Stimulated activated CD4-positive, alpha-beta T cell treated with anti-CD3 and anti-CD28 coated beads, Interleukin-4, amount 100 ng/mL, for 24 hours (primary cell): ENCODE results near the gene TUBG2.
A peak's percentile ranks its signal among the peaks of the same experiment; 100 is the strongest.

Source experiments
- DNase-seq: peaks from one replicate; pipeline ENCODE4 v3.0.0-alpha.2; 2020

Gene TUBG2

GRCh38 chr17:42677921-42678781, 19.1 kb downstream of the TUBG2 start:
- peak; percentile 78 for DNase-seq

- peak; percentile 39 for DNase-seq
These were observed 19.9 kb downstream of the TUBG2 start for GRCh38 chr17:42678951-42679491.

- peak; percentile 66 for DNase-seq
These were observed 20.6 kb downstream of the TUBG2 start for GRCh38 chr17:42679492-42680330.

GRCh38 chr17:42680331-42680808, 21.3 kb downstream of the TUBG2 start:
- DNase-seq: no peak

GRCh38 chr17:42681976-42682721, 23.1 kb downstream of the TUBG2 start, which contains the start of gene CNTNAP1:
Gene CNTNAP1 (plus strand): TSS chr17:42682531. CDS start chr17:42682830, 299 bp downstream.
- DNase-seq: no peak

GRCh38 chr17:42682722-42683403, 23.8 kb downstream of the TUBG2 start:
- DNase-seq: no peak

GRCh38 chr17:42683407-42684034, 24.4 kb downstream of the TUBG2 start:
- no peak for DNase-seq

GRCh38 chr17:42684929-42685556, 26.0 kb downstream of the TUBG2 start:
- no peak for DNase-seq

- no peak for DNase-seq
These were observed 26.7 kb downstream of the TUBG2 start for GRCh38 chr17:42685831-42686230.

- DNase-seq: no peak
These were observed 27.5 kb downstream of the TUBG2 start for GRCh38 chr17:42686520-42687128.

GRCh38 chr17:42687707-42688320, 28.7 kb downstream of the TUBG2 start:
- no peak for DNase-seq

- DNase-seq: no peak
These were observed 31.5 kb downstream of the TUBG2 start for GRCh38 chr17:42690596-42690995.

- no peak for DNase-seq
These were observed 32.0 kb downstream of the TUBG2 start for GRCh38 chr17:42691021-42691545.

- DNase-seq: no peak
These were observed 33.4 kb downstream of the TUBG2 start for GRCh38 chr17:42692489-42692888.

GRCh38 chr17:42694524-42694923, 35.4 kb downstream of the TUBG2 start:
- no peak for DNase-seq

GRCh38 chr17:42695500-42695899, 36.4 kb downstream of the TUBG2 start:
- DNase-seq: no peak

GRCh38 chr17:42697108-42697811, 38.2 kb downstream of the TUBG2 start:
- DNase-seq: no peak

- no peak for DNase-seq
These were observed 39.8 kb downstream of the TUBG2 start for GRCh38 chr17:42698736-42699414.

GRCh38 chr17:42699415-42699740, 40.3 kb downstream of the TUBG2 start:
- no peak for DNase-seq
